ENCODE results near the gene ARF5.

GRCh38 chr7:127600885-127601284 lies 12.7 kb downstream of the ARF5 start:
- TF ChIP-seq CTCF (conservative IDR thresholded peaks at IDR 0.05) = no peak
- TF ChIP-seq EZH2 (IDR thresholded peaks at IDR 0.05; ENCODE audit: low read depth) = no peak

Measured in PC-9 (cell line).